Brain microvascular endothelial cell (primary cell): Measurements from ENCODE around the gene DLST.

Experiments
- DNase-seq: peaks from one replicate; pipeline ENCODE4 v3.0.0-alpha.2; 2020
- H3K27ac ChIP-seq: fragments of 250-450 bp; sonication (Bioruptor Pico); 2 replicates; pipeline ENCODE4 v1.5.1; 2020; ENCODE audit warnings: mild to moderate bottlenecking, moderate library complexity
- H3K27me3 ChIP-seq: fragments of 250-450 bp; sonication (Bioruptor Pico); replicated peaks from 2 replicates; pipeline ENCODE4 v1.5.1; 2020; ENCODE audit warnings: mild to moderate bottlenecking
- H3K36me3 ChIP-seq: fragments of 250-450 bp; sonication (Bioruptor Pico); replicated peaks from 2 replicates; pipeline ENCODE4 v1.5.1; 2020; ENCODE audit warnings: mild to moderate bottlenecking
- H3K4me3 ChIP-seq: 2 replicates; pipeline ENCODE4 v1.5.1; 2011; ENCODE audit warnings: low read depth, mild to moderate bottlenecking, control low read depth, low read length, moderate library complexity
- CTCF ChIP-seq: IDR thresholded peaks from 2 replicates; pipeline ENCODE4 v1.5.1; 2011; ENCODE audit warnings: low read depth, mild to moderate bottlenecking, moderate library complexity, low read length, control low read depth, inconsistent platforms; ENCODE audit errors: missing control alignments
- in situ Hi-C: cut with HindIII; loops from 2 replicates; pipeline ENCODE4 v1.10.0; 2017; ENCODE audit warnings: low sequenced_read_pairs, low pct_ligation_motif_present

The DLST gene

GRCh38 chr14:74846968-74847665 is 34.6 kb upstream of the DLST start:
- in situ Hi-C loops, result no loop called here
- no peak for DNase-seq
- H3K4me3 ChIP-seq, result no peak overlapping the region

GRCh38 chr14:74848768-74849167 is 32.9 kb upstream of the DLST start:
- no peak for TF ChIP-seq CTCF
- H3K36me3 ChIP-seq, result no peaks in the 10 kb centered on the region
- in situ Hi-C loops, result no loop called here
- no peaks in the 10 kb centered on the region for H3K27me3 ChIP-seq
- no peak for DNase-seq
- no peak overlapping the region for H3K4me3 ChIP-seq
- H3K27ac ChIP-seq, result no peak overlapping the region

More at GRCh38 chr14:74846968-74847665, 34.6 kb upstream of the DLST start:
- H3K27ac ChIP-seq, result no peak overlapping the region
- no peaks in the 10 kb centered on the region for H3K27me3 ChIP-seq
- H3K36me3 ChIP-seq, result no peaks in the 10 kb centered on the region
- TF ChIP-seq CTCF, result no peak

DNA sequence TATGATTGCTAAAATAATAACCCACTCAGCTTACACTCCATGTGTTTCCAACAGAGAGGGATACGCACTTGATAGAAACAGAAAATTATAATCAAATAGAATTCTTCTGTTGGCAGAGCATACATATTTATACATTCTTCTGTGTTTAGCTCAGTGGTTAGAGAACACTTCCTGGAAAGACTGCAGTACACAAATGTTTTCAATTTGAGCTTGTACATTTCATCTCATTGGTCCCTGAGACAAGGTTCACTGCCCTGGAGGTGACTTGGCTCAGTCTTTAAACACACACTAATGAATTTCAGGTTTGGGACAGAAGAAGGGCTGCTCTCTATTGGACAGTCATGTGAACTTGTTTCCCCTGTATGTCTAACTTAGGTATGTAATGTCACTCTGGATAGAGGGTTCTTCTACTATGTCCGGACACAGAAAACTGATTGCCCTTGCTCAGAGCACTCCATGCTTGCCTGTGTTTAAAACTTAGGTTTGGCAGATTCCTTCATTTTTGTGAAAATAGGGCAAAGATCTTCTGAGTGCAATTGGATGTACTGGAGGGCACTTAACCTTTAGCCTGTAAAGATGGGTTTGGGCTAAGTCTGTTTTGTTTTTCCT is 28.7 kb upstream of the DLST start:
- TF ChIP-seq CTCF, result no peak
- Histone ChIP-seq H3K27ac (no peak overlapping the region), H3K27me3 (no peaks in the 10 kb centered on the region), H3K4me3 (no peak overlapping the region), H3K36me3 (no peaks in the 10 kb centered on the region)
- DNase-seq, result no peak
- in situ Hi-C loops, result no loop called here

- Histone ChIP-seq H3K27me3 (no peaks in the 10 kb centered on the region), H3K36me3 (no peaks in the 10 kb centered on the region), H3K4me3 (no peak overlapping the region), H3K27ac (no peak overlapping the region)
- no peak for DNase-seq
- TF ChIP-seq CTCF, result no peak
- in situ Hi-C loops, result no loop called here
Observed at GRCh38 chr14:74853581-74853980, 28.1 kb upstream of the DLST start.

- Histone ChIP-seq H3K27me3 (no peaks in the 10 kb centered on the region), H3K27ac (no peak overlapping the region), H3K4me3 (no peak overlapping the region), H3K36me3 (no peaks in the 10 kb centered on the region)
- DNase-seq, result no peak
- in situ Hi-C loops, result no loop called here
- no peak for TF ChIP-seq CTCF
Observed at GRCh38 chr14:74855021-74855420, 26.7 kb upstream of the DLST start.
